Left lung (tissue), 10 donors: ENCODE measurements around the gene BHMT. TPM values are rescaled to one million over a fixed set of nuclear protein-coding genes. Genes with fewer than 3 reads are reported as not detected.

Experiments used
- ATAC-seq: fragments of 200-7000 bp; cut with Tn5 transposase; one replicate; pipeline ENCODE4 v1.9.1; 2020; ENCODE audit warnings: moderate library complexity
- DNase-seq, 4 donors: peaks; one replicate each; pipeline ENCODE4 v3.0.0-alpha.2; 2013 to 2020
- H3K27ac ChIP-seq, 2 donors: fragments of 200-600 bp; sonication (generic) in 1 of 2; one replicate each; pipeline versions ENCODE4 v1.5.0 to v1.8.0; 2020 to 2021
- H3K27me3 ChIP-seq, 2 donors: fragments of 200-600 bp; sonication (generic) in 1 of 2; one replicate each; pipeline versions ENCODE4 v1.5.0 to v1.8.0; 2020 to 2021
- H3K36me3 ChIP-seq, 2 donors: fragments of 200-600 bp; sonication (generic) in 1 of 2; one replicate each; pipeline versions ENCODE4 v1.5.0 to v1.8.0; 2020 to 2021
- H3K4me1 ChIP-seq, 2 donors: fragments of 200-600 bp; one replicate each; pipeline ENCODE4 v1.8.0; 2021
- H3K4me3 ChIP-seq, 2 donors: fragments of 200-600 bp; sonication (generic) in 1 of 2; one replicate each; pipeline versions ENCODE4 v1.5.0 to v1.8.0; 2020 to 2021; ENCODE audit warnings: mild to moderate bottlenecking in 1 of 2
- H3K9me3 ChIP-seq, 2 donors: fragments of 200-600 bp; sonication (generic) in 1 of 2; one replicate each; pipeline versions ENCODE4 v1.5.0 to v1.8.0; 2020 to 2021
- intact Hi-C, 2 donors: fragments of 100-400 bp; cut with DNase I; formaldehyde crosslinking; loops; one replicate each; pipeline versions ENCODE4 v1.11.2 to v1.14.2; 2022
- polyA plus RNA-seq, 6 donors: library from polyadenylated mRNA; unstranded; fragments of 120-200 nt; gene quantifications; one replicate each; pipeline ENCODE4 v1.2.1, GENCODE V29; 2013; ENCODE audit not compliant: insufficient read length in 6 of 6
- total RNA-seq, 2 donors: library from RNA; stranded (reverse); fragmentation: NEBNext Ultra II Directional; extraction: Animal tissue kit (Norgen Biotek cat#: 25700); gene quantifications; one replicate each; pipeline ENCODE4 v1.2.1, GENCODE V29; 2021
- TF ChIP-seq, protein P1 (sequence below), 2 donors: fragments of 200-600 bp; sonication (generic) in 1 of 2; IDR thresholded peaks; one replicate each; pipeline versions ENCODE4 v1.5.0 to v1.8.0; 2021; ENCODE audit warnings: antibody characterized with exemption in 2 of 2
- donor health status: DM: no; HTN: yes; CAD: no.
- donor health status: DM: no; HTN: no; CAD: no.

Gene BHMT
- total and polyA plus RNA-seq, 8 donors, result 0.16 to 2.1 (median 0.90) TPM; not detected in 1

DNA sequence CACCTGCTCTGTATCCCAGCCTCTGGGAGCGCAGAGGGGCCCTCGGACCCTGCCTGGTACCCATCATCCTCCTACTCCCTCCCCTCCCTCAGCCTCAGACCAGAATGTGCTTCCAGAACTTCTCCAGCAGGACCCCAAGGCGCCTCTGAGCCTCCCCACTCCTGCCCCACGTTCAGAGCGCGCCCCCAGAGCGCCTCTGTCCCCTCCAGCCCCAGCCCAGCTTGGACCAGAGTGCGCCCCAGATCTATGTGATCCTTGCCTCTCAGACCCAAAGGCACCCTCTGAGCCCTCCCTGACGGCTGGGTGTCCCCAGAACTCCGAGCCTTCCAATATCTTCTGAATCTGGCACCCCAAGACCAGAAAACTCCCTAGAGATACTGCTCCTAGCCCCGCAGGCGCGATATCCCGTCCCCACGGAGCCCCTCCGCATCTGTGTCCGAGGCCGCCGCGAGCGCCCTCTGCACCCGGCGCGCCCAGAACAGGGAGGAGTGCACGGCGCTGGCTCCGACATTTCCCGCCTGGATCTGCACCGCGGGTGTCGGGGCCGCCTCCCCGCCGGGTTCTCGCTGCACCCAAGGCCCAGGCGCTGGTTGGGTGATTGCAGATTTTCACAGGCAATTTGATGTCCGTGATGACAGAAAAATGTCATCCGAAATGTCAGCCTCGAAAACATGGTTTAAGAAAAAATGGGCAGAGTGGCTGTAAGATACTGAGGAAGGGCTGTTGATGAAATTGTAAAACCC lies 522 bp downstream of the BHMT start:
- ATAC-seq, result peak; percentile 44

DNA sequence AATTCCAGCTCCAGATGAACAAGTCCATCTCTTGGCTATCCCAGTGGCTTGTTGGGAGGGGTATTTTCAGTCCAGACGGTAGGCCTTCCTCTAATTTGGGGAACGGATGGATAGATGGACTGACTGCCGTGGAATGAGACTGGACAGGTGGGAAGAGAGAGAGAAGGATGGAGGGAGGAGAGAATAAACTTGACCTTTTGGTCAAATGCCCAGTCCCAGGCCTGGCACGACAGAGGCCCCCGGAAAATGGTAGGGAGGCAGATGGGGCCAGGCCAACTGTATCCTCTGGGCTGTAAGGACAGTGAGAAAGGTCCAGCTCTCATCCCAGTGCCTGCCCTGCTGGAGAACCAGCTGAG lies 1.1 kb downstream of the BHMT start:
- peaks cover 36 to 57% of the 10 kb centered on the region in 2 donors for H3K27me3 ChIP-seq
- DNase-seq (no peak), ATAC-seq (no peak)
- no peaks in the 10 kb centered on the region for H3K36me3 ChIP-seq
- TF ChIP-seq, protein P1, sequence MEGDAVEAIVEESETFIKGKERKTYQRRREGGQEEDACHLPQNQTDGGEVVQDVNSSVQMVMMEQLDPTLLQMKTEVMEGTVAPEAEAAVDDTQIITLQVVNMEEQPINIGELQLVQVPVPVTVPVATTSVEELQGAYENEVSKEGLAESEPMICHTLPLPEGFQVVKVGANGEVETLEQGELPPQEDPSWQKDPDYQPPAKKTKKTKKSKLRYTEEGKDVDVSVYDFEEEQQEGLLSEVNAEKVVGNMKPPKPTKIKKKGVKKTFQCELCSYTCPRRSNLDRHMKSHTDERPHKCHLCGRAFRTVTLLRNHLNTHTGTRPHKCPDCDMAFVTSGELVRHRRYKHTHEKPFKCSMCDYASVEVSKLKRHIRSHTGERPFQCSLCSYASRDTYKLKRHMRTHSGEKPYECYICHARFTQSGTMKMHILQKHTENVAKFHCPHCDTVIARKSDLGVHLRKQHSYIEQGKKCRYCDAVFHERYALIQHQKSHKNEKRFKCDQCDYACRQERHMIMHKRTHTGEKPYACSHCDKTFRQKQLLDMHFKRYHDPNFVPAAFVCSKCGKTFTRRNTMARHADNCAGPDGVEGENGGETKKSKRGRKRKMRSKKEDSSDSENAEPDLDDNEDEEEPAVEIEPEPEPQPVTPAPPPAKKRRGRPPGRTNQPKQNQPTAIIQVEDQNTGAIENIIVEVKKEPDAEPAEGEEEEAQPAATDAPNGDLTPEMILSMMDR (IDR thresholded peaks at IDR 0.05), result no peak
- H3K4me1 ChIP-seq, result no peaks in the 10 kb centered on the region
- no peaks in the 10 kb centered on the region for H3K9me3 ChIP-seq
- H3K4me3 ChIP-seq, result no peak overlapping the region
- H3K27ac ChIP-seq, result no peak overlapping the region
- intact Hi-C loops, result no loop called here

More for the DNA sequence above, 522 bp downstream of the BHMT start:
- Histone ChIP-seq H3K9me3 (no peaks in the 10 kb centered on the region), H3K4me3 (no peak overlapping the region), H3K27ac (no peak overlapping the region), H3K27me3 (peaks cover 36 to 57% of the 10 kb centered on the region in 2 donors), H3K36me3 (no peaks in the 10 kb centered on the region), H3K4me1 (no peaks in the 10 kb centered on the region)
- TF ChIP-seq, protein P1 (IDR thresholded peaks at IDR 0.05), result no peak
- intact Hi-C loops, result no loop called here
- DNase-seq, result peak in 1 of 4 donors; percentile 77

DNA sequence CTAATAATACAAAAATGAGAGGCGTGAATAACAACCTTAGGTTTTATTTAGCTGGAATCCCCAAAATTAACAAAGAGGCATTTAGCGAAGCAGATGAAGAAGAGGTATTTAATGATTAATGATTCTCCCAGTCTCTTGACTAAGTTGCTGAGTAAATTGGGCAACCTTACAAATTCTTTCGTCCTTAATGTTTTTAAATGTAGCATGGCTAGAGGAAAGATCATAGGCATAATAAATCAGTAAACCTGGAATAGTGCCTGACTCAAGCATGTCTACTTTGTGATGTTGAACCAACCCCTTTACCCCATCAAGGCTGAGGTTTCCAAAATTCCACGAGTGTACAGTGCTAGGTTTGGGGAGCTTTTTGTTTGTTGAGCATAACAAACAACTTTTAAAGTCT lies 7.9 kb downstream of the BHMT start:
- intact Hi-C loops, result no loop called here
- H3K4me1 ChIP-seq, result no peaks in the 10 kb centered on the region
- H3K4me3 ChIP-seq, result no peak overlapping the region
- H3K9me3 ChIP-seq, result no peaks in the 10 kb centered on the region
- H3K27ac ChIP-seq, result no peak overlapping the region
- H3K36me3 ChIP-seq, result no peaks in the 10 kb centered on the region
- TF ChIP-seq, protein P1 (IDR thresholded peaks at IDR 0.05), result no peak
- ATAC-seq, result no peak
- peaks cover 0 to 7% of the 10 kb centered on the region in 2 donors for H3K27me3 ChIP-seq
- DNase-seq, result no peak

DNA sequence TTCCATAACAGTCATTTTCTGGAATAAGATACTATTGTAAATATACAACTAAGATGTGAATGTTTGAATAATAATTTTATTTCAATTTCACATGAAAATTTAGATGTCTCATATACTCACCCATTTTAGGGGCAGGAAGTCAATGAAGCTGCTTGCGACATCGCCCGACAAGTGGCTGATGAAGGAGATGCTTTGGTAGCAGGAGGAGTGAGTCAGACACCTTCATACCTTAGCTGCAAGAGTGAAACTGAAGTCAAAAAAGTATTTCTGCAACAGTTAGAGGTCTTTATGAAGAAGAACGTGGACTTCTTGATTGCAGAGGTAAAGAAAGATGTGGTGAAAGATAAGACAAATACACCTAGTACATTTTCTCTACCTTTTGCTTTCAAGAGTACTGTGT lies 8.6 kb downstream of the BHMT start:
- no peaks in the 10 kb centered on the region for H3K27me3 ChIP-seq
- no peak overlapping the region for H3K27ac ChIP-seq
- H3K4me3 ChIP-seq, result no peak overlapping the region
- DNase-seq (no peak), ATAC-seq (peak; percentile 67)
- TF ChIP-seq, protein P1 (IDR thresholded peaks at IDR 0.05), result no peak
- no peaks in the 10 kb centered on the region for H3K4me1 ChIP-seq
- no peaks in the 10 kb centered on the region for H3K9me3 ChIP-seq
- intact Hi-C loops, result no loop called here
- no peaks in the 10 kb centered on the region for H3K36me3 ChIP-seq

DNA sequence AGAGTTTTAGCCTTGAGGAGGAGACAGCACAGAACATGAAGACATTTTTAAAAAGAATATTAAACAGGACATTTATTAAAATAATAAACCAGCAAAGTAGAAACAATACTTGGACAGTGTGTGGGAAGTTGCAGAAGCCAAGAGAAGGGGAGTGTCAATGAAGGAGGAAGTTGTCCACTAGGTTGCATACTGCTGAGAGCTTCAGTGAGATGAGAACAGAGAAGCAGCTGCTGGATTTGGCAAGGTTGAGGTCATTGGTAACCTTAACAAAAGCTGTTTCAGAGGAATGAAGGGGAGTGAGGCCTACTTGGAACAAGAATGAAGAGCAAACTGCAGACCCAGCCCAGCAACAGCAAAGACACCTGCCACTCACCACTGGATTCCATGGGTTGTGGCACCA lies 11.4 kb downstream of the BHMT start:
- peak; percentile 29 for ATAC-seq

More for the DNA sequence above, 11.4 kb downstream of the BHMT start:
- intact Hi-C loops, result no loop called here
- Histone ChIP-seq H3K4me1 (no peaks in the 10 kb centered on the region), H3K4me3 (no peak overlapping the region), H3K27me3 (no peaks in the 10 kb centered on the region), H3K36me3 (no peaks in the 10 kb centered on the region), H3K9me3 (no peaks in the 10 kb centered on the region), H3K27ac (no peak overlapping the region)
- TF ChIP-seq, protein P1 (IDR thresholded peaks at IDR 0.05), result no peak
- no peak for DNase-seq
